Islet of Langerhans (tissue), 1 donor: ENCODE measurements around the gene LINGO1.

Source experiments
- FAIRE-seq: peaks from one replicate; lab custom pipeline; 2011; peaks lifted over from hg19 to GRCh38; lab: Jason Lieb, UNC

LINGO1 gene

GRCh38 chr15:77617476-77618230, 15.1 kb downstream of the LINGO1 start:
- no peak for FAIRE-seq

GRCh38 chr15:77616072-77616471, 16.6 kb downstream of the LINGO1 start:
- no peak for FAIRE-seq

GRCh38 chr15:77615472-77615871, 17.2 kb downstream of the LINGO1 start:
- no peak for FAIRE-seq

- FAIRE-seq: no peak
These were observed 18.4 kb downstream of the LINGO1 start for GRCh38 chr15:77614251-77614806.

- no peak for FAIRE-seq
These were observed 18.9 kb downstream of the LINGO1 start for GRCh38 chr15:77613814-77614213.

- FAIRE-seq: no peak
These were observed 19.6 kb downstream of the LINGO1 start for GRCh38 chr15:77612958-77613601.

- FAIRE-seq: no peak
These were observed 20.9 kb downstream of the LINGO1 start for GRCh38 chr15:77611767-77612166.

GRCh38 chr15:77610731-77611130, 22.0 kb downstream of the LINGO1 start:
- no peak for FAIRE-seq

GRCh38 chr15:77609558-77609957, 23.2 kb downstream of the LINGO1 start:
- no peak for FAIRE-seq

- FAIRE-seq: no peak
These were observed 23.9 kb downstream of the LINGO1 start for GRCh38 chr15:77608774-77609173.

- FAIRE-seq: no peak
These were observed 24.8 kb downstream of the LINGO1 start for GRCh38 chr15:77607894-77608261.

- FAIRE-seq: no peak
These were observed 25.4 kb downstream of the LINGO1 start for GRCh38 chr15:77607111-77607893.

- no peak for FAIRE-seq
These were observed 26.3 kb downstream of the LINGO1 start for GRCh38 chr15:77606142-77607034.

- FAIRE-seq: no peak
These were observed 27.2 kb downstream of the LINGO1 start for GRCh38 chr15:77605547-77605946.

GRCh38 chr15:77604973-77605372, 27.7 kb downstream of the LINGO1 start:
- FAIRE-seq: no peak

GRCh38 chr15:77603611-77604336, 28.9 kb downstream of the LINGO1 start:
- FAIRE-seq: no peak

- no peak for FAIRE-seq
These were observed 29.9 kb downstream of the LINGO1 start for GRCh38 chr15:77602800-77603199.

- no peak for FAIRE-seq
These were observed 32.8 kb downstream of the LINGO1 start for GRCh38 chr15:77599899-77600298.

- no peak for FAIRE-seq
These were observed 33.4 kb downstream of the LINGO1 start for GRCh38 chr15:77599357-77599756.

GRCh38 chr15:77598644-77599043, 34.1 kb downstream of the LINGO1 start:
- no peak for FAIRE-seq

GRCh38 chr15:77597804-77598453, 34.8 kb downstream of the LINGO1 start:
- no peak for FAIRE-seq
